Gastroesophageal sphincter (tissue), 3 donors: ENCODE results near the gene NUP188.

Experiments
- POLR2A ChIP-seq, 2 donors: fragments of 450-650 bp; IDR thresholded peaks; one replicate each; pipeline ENCODE4 v1.6.1; 2017; ENCODE audit warnings: antibody characterized with exemption in 2 of 2, mild to moderate bottlenecking in 2 of 2, moderate library complexity in 1 of 2
- POLR2AphosphoS5 ChIP-seq: sonication (generic); formaldehyde crosslinking; IDR thresholded peaks from one replicate; pipeline ENCODE4 v1.6.1; 2017; ENCODE audit warnings: antibody characterized with exemption
- TF ChIP-seq, protein P1 (sequence below), 4 experiments: fragments of 200-600 bp in 2 of 4; fragments of 450-650 bp in 2 of 4; sonication (generic) in 1 of 4; IDR thresholded peaks; one replicate each; pipeline ENCODE4 v1.5.1; 2017 to 2019; ENCODE audit warnings: antibody characterized with exemption in 4 of 4, mild to moderate bottlenecking in 2 of 4, moderate library complexity in 2 of 4

- TF ChIP-seq, protein P1, sequence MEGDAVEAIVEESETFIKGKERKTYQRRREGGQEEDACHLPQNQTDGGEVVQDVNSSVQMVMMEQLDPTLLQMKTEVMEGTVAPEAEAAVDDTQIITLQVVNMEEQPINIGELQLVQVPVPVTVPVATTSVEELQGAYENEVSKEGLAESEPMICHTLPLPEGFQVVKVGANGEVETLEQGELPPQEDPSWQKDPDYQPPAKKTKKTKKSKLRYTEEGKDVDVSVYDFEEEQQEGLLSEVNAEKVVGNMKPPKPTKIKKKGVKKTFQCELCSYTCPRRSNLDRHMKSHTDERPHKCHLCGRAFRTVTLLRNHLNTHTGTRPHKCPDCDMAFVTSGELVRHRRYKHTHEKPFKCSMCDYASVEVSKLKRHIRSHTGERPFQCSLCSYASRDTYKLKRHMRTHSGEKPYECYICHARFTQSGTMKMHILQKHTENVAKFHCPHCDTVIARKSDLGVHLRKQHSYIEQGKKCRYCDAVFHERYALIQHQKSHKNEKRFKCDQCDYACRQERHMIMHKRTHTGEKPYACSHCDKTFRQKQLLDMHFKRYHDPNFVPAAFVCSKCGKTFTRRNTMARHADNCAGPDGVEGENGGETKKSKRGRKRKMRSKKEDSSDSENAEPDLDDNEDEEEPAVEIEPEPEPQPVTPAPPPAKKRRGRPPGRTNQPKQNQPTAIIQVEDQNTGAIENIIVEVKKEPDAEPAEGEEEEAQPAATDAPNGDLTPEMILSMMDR (IDR thresholded peaks at IDR 0.05): no peak
- TF ChIP-seq POLR2A (IDR thresholded peaks at IDR 0.05): no peak
- TF ChIP-seq POLR2AphosphoS5: no peak
Observed at GRCh38 chr9:128913995-128914772, 33.3 kb upstream of the NUP188 start.
